Astrocyte of the spinal cord (primary cell): Measurements from ENCODE around the gene SLC6A12.

Source experiments
- DNase-seq: peaks from one replicate; pipeline ENCODE4 v3.0.0; 2011; ENCODE audit warnings: low read depth, low spot score
- H3K4me3 ChIP-seq: 2 replicates; pipeline ENCODE4 v1.5.1; 2011; ENCODE audit warnings: low read depth, mild to moderate bottlenecking, low read length, moderate library complexity
- in situ Hi-C: cut with HindIII; loops from 2 replicates; pipeline ENCODE4 v1.10.0; 2017; ENCODE audit warnings: low sequenced_read_pairs
- TF ChIP-seq, protein P1 (sequence below): IDR thresholded peaks from 2 replicates; pipeline ENCODE4 v1.5.1; 2012; ENCODE audit warnings: low read depth, mild to moderate bottlenecking, low read length, inconsistent platforms

The SLC6A12 gene

DNA sequence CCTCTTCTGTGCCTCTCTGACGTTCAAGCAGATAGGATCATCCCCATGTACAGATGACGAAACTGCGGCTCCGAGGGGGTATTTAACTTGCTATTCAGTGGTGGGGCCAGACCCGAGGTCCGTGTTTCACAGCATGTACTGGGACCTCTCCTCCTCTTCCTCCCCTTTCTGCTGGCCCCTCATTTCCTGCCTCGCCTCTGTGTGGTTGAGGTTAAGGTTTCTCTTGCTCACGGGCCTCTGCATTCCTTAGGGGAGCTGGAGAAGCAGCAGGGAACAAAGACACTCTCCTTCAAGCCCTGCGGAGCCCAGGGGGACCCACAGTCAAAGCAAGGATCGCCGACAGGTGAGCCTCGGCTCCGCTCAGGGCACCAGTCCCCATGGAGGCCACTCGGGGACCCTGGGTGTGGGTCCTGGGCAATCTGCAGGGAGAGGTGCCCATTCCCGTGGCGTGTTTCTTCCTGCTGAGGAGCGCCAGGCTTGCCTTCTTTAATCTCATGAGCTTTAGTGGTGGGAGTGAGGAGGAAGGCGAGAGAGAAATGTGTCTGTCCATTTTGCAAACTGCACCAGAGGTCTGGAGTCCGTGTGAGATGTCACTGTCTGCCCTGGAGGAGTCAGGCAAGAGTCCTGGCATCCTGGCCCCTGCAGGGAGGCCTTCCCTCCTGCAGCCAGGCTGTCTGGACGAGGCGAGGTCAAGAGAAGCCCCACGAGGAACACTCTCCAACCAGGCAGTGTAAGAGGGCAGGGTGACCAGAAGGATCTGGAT, 45.0 kb downstream of the SLC6A12 start:
- DNase-seq, result peak; percentile 39
- H3K4me3 ChIP-seq, result no peak overlapping the region
- TF ChIP-seq, protein P1, sequence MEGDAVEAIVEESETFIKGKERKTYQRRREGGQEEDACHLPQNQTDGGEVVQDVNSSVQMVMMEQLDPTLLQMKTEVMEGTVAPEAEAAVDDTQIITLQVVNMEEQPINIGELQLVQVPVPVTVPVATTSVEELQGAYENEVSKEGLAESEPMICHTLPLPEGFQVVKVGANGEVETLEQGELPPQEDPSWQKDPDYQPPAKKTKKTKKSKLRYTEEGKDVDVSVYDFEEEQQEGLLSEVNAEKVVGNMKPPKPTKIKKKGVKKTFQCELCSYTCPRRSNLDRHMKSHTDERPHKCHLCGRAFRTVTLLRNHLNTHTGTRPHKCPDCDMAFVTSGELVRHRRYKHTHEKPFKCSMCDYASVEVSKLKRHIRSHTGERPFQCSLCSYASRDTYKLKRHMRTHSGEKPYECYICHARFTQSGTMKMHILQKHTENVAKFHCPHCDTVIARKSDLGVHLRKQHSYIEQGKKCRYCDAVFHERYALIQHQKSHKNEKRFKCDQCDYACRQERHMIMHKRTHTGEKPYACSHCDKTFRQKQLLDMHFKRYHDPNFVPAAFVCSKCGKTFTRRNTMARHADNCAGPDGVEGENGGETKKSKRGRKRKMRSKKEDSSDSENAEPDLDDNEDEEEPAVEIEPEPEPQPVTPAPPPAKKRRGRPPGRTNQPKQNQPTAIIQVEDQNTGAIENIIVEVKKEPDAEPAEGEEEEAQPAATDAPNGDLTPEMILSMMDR, result no peak
- in situ Hi-C loops, result no loop called here

DNA sequence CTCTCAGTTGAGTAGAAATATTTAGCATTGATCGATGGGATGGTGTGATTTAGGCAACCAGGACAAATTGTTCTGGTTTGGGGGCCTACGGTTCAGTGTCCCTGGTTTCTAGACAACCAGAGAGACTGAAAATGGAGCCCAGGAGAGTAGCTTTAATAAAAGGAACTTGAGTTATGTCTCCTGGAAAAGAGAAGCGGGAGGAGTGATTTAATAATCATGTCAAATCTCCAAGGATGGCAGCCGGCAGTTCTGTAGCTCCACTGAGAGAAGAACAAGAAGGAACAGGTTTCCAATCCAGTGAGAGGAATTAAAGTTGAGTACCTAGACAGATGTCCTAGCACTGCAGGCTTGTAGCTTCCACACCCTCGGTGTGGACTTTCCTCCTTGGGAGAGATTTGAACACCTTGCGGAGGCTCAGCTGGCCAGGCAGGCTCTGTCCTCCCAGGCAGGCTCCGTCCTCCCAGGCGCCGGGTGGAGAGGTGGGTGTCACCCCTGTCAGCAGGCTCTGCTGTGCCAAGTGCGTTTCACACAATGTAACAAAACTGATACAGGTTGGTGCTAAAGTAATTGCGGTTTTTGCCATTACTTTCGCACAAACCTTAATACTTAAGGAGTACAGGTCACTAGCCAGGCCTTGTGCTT, 45.9 kb downstream of the SLC6A12 start:
- TF ChIP-seq, protein P1, result no peak
- H3K4me3 ChIP-seq, result no peak overlapping the region
- DNase-seq, result no peak
- in situ Hi-C loops, result no loop called here

DNA sequence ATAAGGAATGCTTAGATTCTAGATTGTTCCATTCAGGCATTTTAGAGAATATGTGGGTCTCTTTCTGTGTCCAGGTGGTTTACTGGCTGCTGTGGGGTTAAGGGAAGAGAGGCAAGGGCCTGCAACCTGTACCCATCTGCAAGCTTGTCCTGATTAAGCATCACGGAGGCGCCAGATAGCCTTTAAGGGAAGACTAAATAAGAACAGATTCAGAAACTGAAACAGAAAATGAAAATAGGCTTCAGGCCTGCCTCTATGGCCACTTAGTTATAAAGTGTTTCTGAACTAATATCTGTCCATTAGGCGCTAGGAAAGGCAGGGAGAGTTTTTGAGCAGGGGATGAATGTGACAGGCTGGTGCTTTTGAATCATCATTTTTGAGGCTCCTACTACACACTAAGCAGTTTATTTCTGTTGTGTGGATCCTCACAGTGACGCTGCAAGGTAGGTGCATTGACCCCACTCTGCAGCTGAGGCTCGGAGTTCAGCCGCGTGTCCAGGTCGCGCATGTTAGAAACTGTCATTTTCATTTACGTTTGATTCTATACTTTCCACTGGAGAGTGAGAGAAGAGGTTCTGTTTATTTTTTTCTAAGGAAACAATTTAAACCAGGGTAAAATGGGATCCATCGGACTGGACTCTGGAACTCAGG, 47.4 kb downstream of the SLC6A12 start:
- TF ChIP-seq, protein P1, result no peak
- no peak for DNase-seq
- in situ Hi-C loops, result no loop called here
- H3K4me3 ChIP-seq, result no peak overlapping the region

DNA sequence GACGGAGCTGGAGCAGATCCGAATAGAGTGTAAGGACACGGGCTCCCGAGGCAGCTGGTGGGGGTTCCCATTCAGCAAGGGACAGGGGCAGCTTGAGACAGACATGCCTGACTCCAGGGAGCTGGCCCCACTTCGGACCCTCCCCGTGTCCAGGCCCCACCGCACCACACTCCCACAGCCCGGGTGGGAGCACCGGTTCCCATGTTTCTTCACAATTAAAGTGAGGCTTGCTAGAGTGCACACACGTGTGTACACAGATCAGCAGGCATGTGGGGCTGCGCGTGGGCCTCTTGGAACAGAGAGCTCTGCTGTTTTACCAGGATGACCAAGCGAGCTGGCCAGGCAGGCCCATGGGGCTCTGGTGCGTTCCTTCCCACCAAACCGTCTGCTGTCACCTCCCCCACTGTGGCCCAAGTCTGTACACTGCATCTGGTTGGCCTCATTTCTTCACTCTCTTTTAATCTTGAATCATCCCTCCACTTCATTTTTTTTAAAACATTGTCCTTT, 48.0 kb downstream of the SLC6A12 start:
- TF ChIP-seq, protein P1, result no peak
- DNase-seq, result no peak
- in situ Hi-C loops, result no loop called here
- H3K4me3 ChIP-seq, result no peak overlapping the region

DNA sequence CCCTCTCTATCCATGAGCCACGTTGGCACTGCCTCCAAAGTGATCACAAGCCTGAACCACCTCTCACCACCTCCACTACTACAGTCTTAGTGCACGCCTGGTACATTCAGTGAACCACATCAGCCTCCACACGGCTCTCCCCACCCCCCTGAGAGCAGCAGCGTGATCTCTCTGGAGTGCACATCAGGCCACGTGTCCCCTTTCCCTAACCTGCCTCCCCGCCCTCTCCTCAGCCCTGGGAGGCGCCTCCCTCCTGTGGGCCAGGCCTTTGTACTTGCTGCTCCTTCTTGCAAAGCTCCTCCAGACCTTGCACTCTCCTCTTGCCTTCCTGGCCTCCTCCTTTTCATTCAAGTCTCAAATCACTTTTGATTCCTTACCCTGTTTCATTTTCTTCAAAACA, 49.8 kb downstream of the SLC6A12 start:
- H3K4me3 ChIP-seq, result no peak overlapping the region
- TF ChIP-seq, protein P1, result no peak
- DNase-seq, result no peak
- in situ Hi-C loops, result no loop called here

DNA sequence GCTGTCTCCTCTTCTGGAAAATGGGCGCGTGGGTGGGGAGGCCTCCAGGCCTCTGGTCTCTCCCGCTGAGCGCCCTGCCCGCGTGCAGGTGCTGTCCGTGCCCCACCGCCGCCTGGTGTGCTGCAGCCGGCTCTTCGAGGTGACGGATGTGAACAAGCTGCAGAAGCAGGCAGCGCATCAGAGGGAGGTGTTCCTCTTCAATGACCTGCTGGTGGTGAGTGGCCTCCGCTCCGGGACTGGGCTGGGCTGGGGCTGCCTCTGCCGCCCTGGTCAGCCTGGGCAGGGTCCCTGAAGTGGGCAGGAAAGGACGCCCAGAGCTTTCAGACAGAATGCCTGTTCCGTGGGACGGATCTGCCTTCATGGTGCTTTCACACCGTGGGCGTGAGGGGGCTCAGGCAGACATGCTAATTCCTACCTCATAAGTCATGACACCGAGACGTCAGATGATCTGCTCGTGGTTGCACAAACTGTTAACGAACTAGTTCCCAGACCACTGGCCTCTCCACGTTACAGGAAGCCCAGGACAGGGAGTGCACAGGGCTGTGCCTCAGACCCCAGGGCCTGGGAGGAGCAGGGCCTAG, 50.5 kb downstream of the SLC6A12 start:
- no peak overlapping the region for H3K4me3 ChIP-seq
- no peak for DNase-seq
- TF ChIP-seq, protein P1, result no peak
- in situ Hi-C loops, result no loop called here
